Memory B cell (primary cell): Measurements from ENCODE around the gene ZNF385C.
"Not testable (repeated sequence)": the region's sequence is repeated elsewhere in the genome, so short reads cannot be mapped to it uniquely, and the experiment has no call there.

Experiments
- ATAC-seq: fragments of 150-1000 bp; cut with Tn5 transposase; 2 replicates; pipeline ENCODE4 v1.10.0; 2021; ENCODE audit warnings: low read depth, mild to moderate bottlenecking, moderate library complexity
- DNase-seq, 2 donors: peaks; one replicate each; pipeline ENCODE4 v3.0.0; 2022; ENCODE audit warnings: low spot score in 2 of 2
- H3K27ac Mint-ChIP-seq: one replicate; pipeline ENCODE4 v1.8.0; 2022; ENCODE audit warnings: mild to moderate bottlenecking, moderate library complexity, mixed read lengths
- H3K27me3 Mint-ChIP-seq: one replicate; pipeline ENCODE4 v1.8.0; 2022; ENCODE audit warnings: mixed read lengths
- H3K36me3 Mint-ChIP-seq: one replicate; pipeline ENCODE4 v1.8.0; 2022; ENCODE audit warnings: mild to moderate bottlenecking, mixed read lengths
- H3K4me1 Mint-ChIP-seq: one replicate; pipeline ENCODE4 v1.8.0; 2022; ENCODE audit warnings: mixed read lengths
- H3K4me3 Mint-ChIP-seq: one replicate; pipeline ENCODE4 v1.8.0; 2022; ENCODE audit warnings: mild to moderate bottlenecking, moderate library complexity, mixed read lengths
- H3K9me3 Mint-ChIP-seq: one replicate; pipeline ENCODE4 v1.8.0; 2022; ENCODE audit warnings: mixed read lengths

The ZNF385C gene

GRCh38 chr17:42025936-42026335, 72.3 kb downstream of the ZNF385C start:
- Mint-ChIP-seq H3K27me3 (no peaks in the 10 kb centered on the region), H3K27ac (no peak overlapping the region)
- no peak for ATAC-seq

GRCh38 chr17:42025191-42025579, 73.1 kb downstream of the ZNF385C start:
- H3K9me3 Mint-ChIP-seq, result no peaks in the 10 kb centered on the region
- H3K4me3 Mint-ChIP-seq, result no peak overlapping the region
- no peaks in the 10 kb centered on the region for H3K27me3 Mint-ChIP-seq
- DNase-seq (no peak), ATAC-seq (no peak)
- peaks cover 12% of the 10 kb centered on the region for H3K36me3 Mint-ChIP-seq
- peaks cover 21% of the 10 kb centered on the region for H3K4me1 Mint-ChIP-seq
- H3K27ac Mint-ChIP-seq, result peak overlapping the region; percentile 45

More at GRCh38 chr17:42025936-42026335, 72.3 kb downstream of the ZNF385C start:
- Mint-ChIP-seq H3K4me1 (peaks cover 15% of the 10 kb centered on the region), H3K36me3 (peaks cover 12% of the 10 kb centered on the region), H3K9me3 (no peaks in the 10 kb centered on the region), H3K4me3 (no peak overlapping the region)
- no peak for DNase-seq

GRCh38 chr17:42023524-42024349, 74.5 kb downstream of the ZNF385C start:
- peaks cover 27% of the 10 kb centered on the region for H3K4me1 Mint-ChIP-seq
- no peak for DNase-seq
- H3K27ac Mint-ChIP-seq, result no peak overlapping the region
- no peak for ATAC-seq
- H3K4me3 Mint-ChIP-seq, result no peak overlapping the region
- peaks cover 12% of the 10 kb centered on the region for H3K36me3 Mint-ChIP-seq
- H3K9me3 Mint-ChIP-seq, result no peaks in the 10 kb centered on the region
- H3K27me3 Mint-ChIP-seq, result no peaks in the 10 kb centered on the region

- not testable (repeated sequence) for H3K27me3 Mint-ChIP-seq, ATAC-seq, DNase-seq, H3K9me3 Mint-ChIP-seq
- H3K4me1 Mint-ChIP-seq, result peaks cover 45% of the 10 kb centered on the region
- peak overlapping the region; percentile 89 for H3K4me3 Mint-ChIP-seq
- peak overlapping the region; percentile 53 for H3K27ac Mint-ChIP-seq
- peaks cover 12% of the 10 kb centered on the region for H3K36me3 Mint-ChIP-seq
Measured at GRCh38 chr17:42020845-42021244, 77.4 kb downstream of the ZNF385C start.

GRCh38 chr17:42019509-42020404, 78.5 kb downstream of the ZNF385C start, which contains the start of gene NKIRAS2:
TSS of gene NKIRAS2 (plus strand) at chr17:42020090. CDS start at chr17:42021578, 1,488 bp downstream.
- Mint-ChIP-seq H3K36me3 (peaks cover 10% of the 10 kb centered on the region), H3K4me3 (peak within 1 kb of the TSS; percentile 89), H3K27ac (peak within 1 kb of the TSS; percentile 64), H3K4me1 (peaks cover 45% of the 10 kb centered on the region), H3K9me3 (no peaks in the 10 kb centered on the region), H3K27me3 (no peaks in the 10 kb centered on the region)
- ATAC-seq, result peak; percentile 73
- peak; percentile 87 to 88 for DNase-seq

GRCh38 chr17:42018988-42019387, 79.3 kb downstream of the ZNF385C start:
- no peak for ATAC-seq
- Mint-ChIP-seq H3K4me1 (peaks cover 44% of the 10 kb centered on the region), H3K36me3 (peaks cover 9% of the 10 kb centered on the region), H3K9me3 (no peaks in the 10 kb centered on the region), H3K27me3 (no peaks in the 10 kb centered on the region), H3K4me3 (peak overlapping the region; percentile 47), H3K27ac (peak overlapping the region; percentile 64)
- no peak for DNase-seq

GRCh38 chr17:42018339-42018738, 79.9 kb downstream of the ZNF385C start:
- no peaks in the 10 kb centered on the region for H3K9me3 Mint-ChIP-seq
- peaks cover 9% of the 10 kb centered on the region for H3K36me3 Mint-ChIP-seq
- DNase-seq, result no peak
- peaks cover 47% of the 10 kb centered on the region for H3K4me1 Mint-ChIP-seq
- peak overlapping the region; percentile 93 for H3K4me3 Mint-ChIP-seq
- ATAC-seq, result no peak
- H3K27ac Mint-ChIP-seq, result peak overlapping the region; percentile 64
- no peaks in the 10 kb centered on the region for H3K27me3 Mint-ChIP-seq

- H3K9me3 Mint-ChIP-seq, result no peaks in the 10 kb centered on the region
- peak overlapping the region; percentile 94 for H3K27ac Mint-ChIP-seq
- peaks cover 51% of the 10 kb centered on the region for H3K4me1 Mint-ChIP-seq
- peak overlapping the region; percentile 93 for H3K4me3 Mint-ChIP-seq
- DNase-seq (no peak), ATAC-seq (no peak)
- H3K27me3 Mint-ChIP-seq, result no peaks in the 10 kb centered on the region
- peaks cover 9% of the 10 kb centered on the region for H3K36me3 Mint-ChIP-seq
Measured at GRCh38 chr17:42017866-42018200, 80.4 kb downstream of the ZNF385C start.

GRCh38 chr17:42016941-42017865, 81.1 kb downstream of the ZNF385C start, which contains the start of gene DNAJC7:
TSS of gene DNAJC7 (minus strand) at chr17:42017439. CDS start at chr17:42017416, 23 bp downstream.
- H3K27me3 Mint-ChIP-seq, result no peaks in the 10 kb centered on the region
- H3K36me3 Mint-ChIP-seq, result peaks cover 6% of the 10 kb centered on the region
- H3K9me3 Mint-ChIP-seq, result no peaks in the 10 kb centered on the region
- peak within 1 kb of the TSS; percentile 94 for H3K27ac Mint-ChIP-seq
- DNase-seq, result peak; percentile 81 to 83
- peak within 1 kb of the TSS; percentile 93 for H3K4me3 Mint-ChIP-seq
- H3K4me1 Mint-ChIP-seq, result peaks cover 49% of the 10 kb centered on the region
- ATAC-seq, result peak; percentile 87

- Mint-ChIP-seq H3K9me3 (no peaks in the 10 kb centered on the region), H3K27me3 (no peaks in the 10 kb centered on the region)
- ATAC-seq, result no peak
Measured at GRCh38 chr17:42016411-42016831, 81.9 kb downstream of the ZNF385C start.

GRCh38 chr17:42013740-42014139, 84.5 kb downstream of the ZNF385C start:
- DNase-seq, H3K27me3 Mint-ChIP-seq, H3K9me3 Mint-ChIP-seq, H3K36me3 Mint-ChIP-seq, ATAC-seq, H3K4me3 Mint-ChIP-seq: not testable (repeated sequence)
- H3K4me1 Mint-ChIP-seq, result peaks cover 53% of the 10 kb centered on the region
- peak overlapping the region; percentile 80 for H3K27ac Mint-ChIP-seq

More at GRCh38 chr17:42016411-42016831, 81.9 kb downstream of the ZNF385C start:
- H3K4me1 Mint-ChIP-seq, result peaks cover 52% of the 10 kb centered on the region
- H3K4me3 Mint-ChIP-seq, result peak overlapping the region; percentile 93
- H3K36me3 Mint-ChIP-seq, result peaks cover 3% of the 10 kb centered on the region
- no peak for DNase-seq
- peak overlapping the region; percentile 94 for H3K27ac Mint-ChIP-seq

- ATAC-seq, H3K36me3 Mint-ChIP-seq, H3K27me3 Mint-ChIP-seq, H3K4me3 Mint-ChIP-seq, H3K9me3 Mint-ChIP-seq, DNase-seq, H3K27ac Mint-ChIP-seq: not testable (repeated sequence)
- peaks cover 44% of the 10 kb centered on the region for H3K4me1 Mint-ChIP-seq
Measured at GRCh38 chr17:42012363-42012762, 85.9 kb downstream of the ZNF385C start.

GRCh38 chr17:42010898-42011516, 87.3 kb downstream of the ZNF385C start:
- no peaks in the 10 kb centered on the region for H3K27me3 Mint-ChIP-seq
- no peak for ATAC-seq
- no peaks in the 10 kb centered on the region for H3K9me3 Mint-ChIP-seq
- no peak overlapping the region for H3K4me3 Mint-ChIP-seq
- H3K36me3 Mint-ChIP-seq, result peaks cover 4% of the 10 kb centered on the region
- H3K4me1 Mint-ChIP-seq, result peaks cover 39% of the 10 kb centered on the region
- DNase-seq, result no peak
- H3K27ac Mint-ChIP-seq, result peak overlapping the region; percentile 25
